PFSK-1 (cell line): Measurements from ENCODE around the gene CKAP2.

Experiments used
- FOXP2 ChIP-seq: optimal IDR thresholded peaks from 2 replicates; pipeline ENCODE3; 2011; ENCODE audit warnings: borderline replicate concordance, control low read depth, inconsistent platforms; ENCODE audit not compliant: insufficient read depth; ENCODE audit errors: extremely low read length, extremely low read depth
- POLR2AphosphoS5 ChIP-seq: IDR thresholded peaks from 2 replicates; pipeline ENCODE4 v1.6.1; 2012; ENCODE audit warnings: low read depth, mild to moderate bottlenecking, control low read depth, low read length, moderate library complexity
- SIN3A ChIP-seq: IDR thresholded peaks from 2 replicates; pipeline ENCODE4 v1.6.1; 2012; ENCODE audit warnings: mild to moderate bottlenecking, low read length, moderate library complexity, borderline replicate concordance; ENCODE audit not compliant: insufficient read depth
- TAF1 ChIP-seq: IDR thresholded peaks from 2 replicates; pipeline ENCODE4 v1.6.1; 2012; ENCODE audit warnings: low read length, control low read depth, borderline replicate concordance; ENCODE audit not compliant: insufficient read depth
- TF ChIP-seq, protein P1 (sequence below), 2 experiments: IDR thresholded peaks; 2 replicates each; pipeline versions ENCODE4 v1.6.1 to v1.8.0; 2011 to 2012; ENCODE audit warnings: low read depth in 2 of 2, low read length in 2 of 2, control low read depth in 1 of 2, inconsistent platforms in 1 of 2, mild to moderate bottlenecking in 1 of 2, moderate library complexity in 1 of 2; ENCODE audit not compliant: insufficient read depth in 1 of 2

DNA sequence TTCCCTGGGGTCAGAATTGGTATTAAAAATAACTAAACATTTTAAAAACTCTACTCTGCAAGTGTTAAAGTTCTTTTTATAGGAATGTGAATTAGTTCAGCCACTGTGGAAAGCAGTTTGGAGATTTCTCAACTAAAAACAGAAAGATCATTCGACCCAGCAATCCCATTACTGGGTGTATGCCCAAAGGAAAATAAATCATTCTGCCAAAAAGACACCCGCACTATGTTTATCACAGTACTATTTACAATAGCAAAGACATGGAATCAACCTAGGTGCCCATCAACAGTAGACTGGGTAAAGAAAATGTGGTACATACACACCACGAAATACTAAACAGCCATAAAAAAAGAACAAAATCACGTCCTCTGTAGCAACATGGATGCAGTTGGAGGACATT is 48.6 kb upstream of the CKAP2 start:
- no peak for TF ChIP-seq FOXP2
- no peak for TF ChIP-seq SIN3A
- no peak for TF ChIP-seq POLR2AphosphoS5
- TF ChIP-seq TAF1: no peak
- TF ChIP-seq, protein P1, sequence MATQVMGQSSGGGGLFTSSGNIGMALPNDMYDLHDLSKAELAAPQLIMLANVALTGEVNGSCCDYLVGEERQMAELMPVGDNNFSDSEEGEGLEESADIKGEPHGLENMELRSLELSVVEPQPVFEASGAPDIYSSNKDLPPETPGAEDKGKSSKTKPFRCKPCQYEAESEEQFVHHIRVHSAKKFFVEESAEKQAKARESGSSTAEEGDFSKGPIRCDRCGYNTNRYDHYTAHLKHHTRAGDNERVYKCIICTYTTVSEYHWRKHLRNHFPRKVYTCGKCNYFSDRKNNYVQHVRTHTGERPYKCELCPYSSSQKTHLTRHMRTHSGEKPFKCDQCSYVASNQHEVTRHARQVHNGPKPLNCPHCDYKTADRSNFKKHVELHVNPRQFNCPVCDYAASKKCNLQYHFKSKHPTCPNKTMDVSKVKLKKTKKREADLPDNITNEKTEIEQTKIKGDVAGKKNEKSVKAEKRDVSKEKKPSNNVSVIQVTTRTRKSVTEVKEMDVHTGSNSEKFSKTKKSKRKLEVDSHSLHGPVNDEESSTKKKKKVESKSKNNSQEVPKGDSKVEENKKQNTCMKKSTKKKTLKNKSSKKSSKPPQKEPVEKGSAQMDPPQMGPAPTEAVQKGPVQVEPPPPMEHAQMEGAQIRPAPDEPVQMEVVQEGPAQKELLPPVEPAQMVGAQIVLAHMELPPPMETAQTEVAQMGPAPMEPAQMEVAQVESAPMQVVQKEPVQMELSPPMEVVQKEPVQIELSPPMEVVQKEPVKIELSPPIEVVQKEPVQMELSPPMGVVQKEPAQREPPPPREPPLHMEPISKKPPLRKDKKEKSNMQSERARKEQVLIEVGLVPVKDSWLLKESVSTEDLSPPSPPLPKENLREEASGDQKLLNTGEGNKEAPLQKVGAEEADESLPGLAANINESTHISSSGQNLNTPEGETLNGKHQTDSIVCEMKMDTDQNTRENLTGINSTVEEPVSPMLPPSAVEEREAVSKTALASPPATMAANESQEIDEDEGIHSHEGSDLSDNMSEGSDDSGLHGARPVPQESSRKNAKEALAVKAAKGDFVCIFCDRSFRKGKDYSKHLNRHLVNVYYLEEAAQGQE (IDR thresholded peaks at IDR 0.05; ENCODE audit: insufficient read depth in 1 of 2, low read depth in 2 of 2, low read length in 2 of 2): no peak
